ENCODE data around the gene RNF141. TPM values are rescaled to one million over a fixed set of nuclear protein-coding genes. Genes with fewer than 3 reads are reported as not detected.

The RNF141 gene
- total and polyA plus RNA-seq, 2 of the 13 experiments (the other 11 are each of a cell fraction or from before 2014, with no cell fraction given): 9.3 to 22.4 TPM

DNA sequence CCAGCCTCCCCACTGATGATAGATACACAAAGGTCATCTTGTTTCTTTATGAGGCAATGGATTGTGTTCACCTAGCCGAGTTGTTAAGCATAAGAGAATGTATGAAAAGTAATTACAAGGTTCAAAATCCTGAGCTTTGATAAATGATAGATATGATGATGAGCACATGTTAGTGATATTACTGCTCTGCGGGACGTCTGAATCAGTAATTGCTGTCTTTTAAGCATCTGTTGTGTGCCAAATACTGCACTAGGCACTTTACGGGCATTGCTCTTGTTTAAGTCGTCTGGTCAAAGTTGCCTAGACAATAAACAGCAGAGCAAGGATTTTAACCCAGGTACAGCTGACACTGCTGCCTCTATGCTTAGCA, 559 bp upstream of the RNF141 start:
- peak overlapping the region; percentile 85 for H3K4me2 ChIP-seq (ENCODE audit: low read depth, low read length)
- no peak overlapping the region for H3K9ac ChIP-seq (ENCODE audit: insufficient read depth, low read depth, low read length)
- peak overlapping the region; percentile 48 to 93 (median 83); a peak in 5 of 6 replicates for H3K4me3 ChIP-seq (replicated peaks in 1 of 3; ENCODE audit: insufficient read depth in 1 of 3, low read depth in 2 of 3, low read length in 3 of 3)
- BruUV-seq (replicated peaks): no TSS peak
- CTCF ChIA-PET (ENCODE audit: low intra/inter-chr PET ratio, low total read pairs): no interaction called here
- WGBS (ENCODE audit: low lambda C conversion rate): 39% methylated on average over 4 of the region's 5 CpGs
- H3K36me3 ChIP-seq (replicated peaks in 1 of 2; ENCODE audit: control insufficient read depth in 1 of 2, insufficient read depth in 2 of 2, low read length in 2 of 2): no peaks in the 10 kb centered on the region
- intact Hi-C loops (cut with micrococcal nuclease; ENCODE audit: unreplicated experiment): no loop called here
- peaks cover 18% of the 10 kb centered on the region for H3K4me1 ChIP-seq (ENCODE audit: insufficient read depth, low read length)
- no peaks in the 10 kb centered on the region; a peak in 1 of 5 replicates for H3K27me3 ChIP-seq (ENCODE audit: control insufficient read depth in 1 of 2, insufficient read depth in 2 of 2, low read length in 2 of 2)
- H3K27ac ChIP-seq (ENCODE audit: extremely low read length, insufficient read depth, low read length): no peak overlapping the region
- POLR2A ChIA-PET: interaction anchor here (0.9 to 1.5 kb wide), 4 partner anchors 9 to 210 kb away, joined by 3 to 6 read pairs (median 4); partner anchors contain the start of gene CTR9
- DNase-seq (ENCODE audit: low spot score) (no peak), FAIRE-seq (no peak), ATAC-seq (no peak)
- H2AFZ ChIP-seq (ENCODE audit: low read length): peak overlapping the region; percentile 66
- in situ Hi-C loops (cut with HindIII; ENCODE audit: extremely low pct_ligation_motif_present, low pct_unique_long_range_greater_than_20kb): no loop called here
- H3K9me3 ChIP-seq (ENCODE audit: low read length): no peaks in the 10 kb centered on the region
- H3K79me2 ChIP-seq (ENCODE audit: insufficient read depth, low read length): no peaks in the 10 kb centered on the region
- no peaks in the 10 kb centered on the region for H4K20me1 ChIP-seq (ENCODE audit: insufficient read depth, low read length)
- no peak for TF ChIP-seq ZNF136 (CRISPR knock-in tag; IDR thresholded peaks at IDR 0.05; ENCODE audit: low read depth)
- TF ChIP-seq HMG20A (CRISPR knock-in tag; IDR thresholded peaks at IDR 0.05; ENCODE audit: borderline replicate concordance): no peak
- TF ChIP-seq PAXIP1 (CRISPR knock-in tag; conservative IDR thresholded peaks at IDR 0.05): no peak
- TF ChIP-seq, protein P1, sequence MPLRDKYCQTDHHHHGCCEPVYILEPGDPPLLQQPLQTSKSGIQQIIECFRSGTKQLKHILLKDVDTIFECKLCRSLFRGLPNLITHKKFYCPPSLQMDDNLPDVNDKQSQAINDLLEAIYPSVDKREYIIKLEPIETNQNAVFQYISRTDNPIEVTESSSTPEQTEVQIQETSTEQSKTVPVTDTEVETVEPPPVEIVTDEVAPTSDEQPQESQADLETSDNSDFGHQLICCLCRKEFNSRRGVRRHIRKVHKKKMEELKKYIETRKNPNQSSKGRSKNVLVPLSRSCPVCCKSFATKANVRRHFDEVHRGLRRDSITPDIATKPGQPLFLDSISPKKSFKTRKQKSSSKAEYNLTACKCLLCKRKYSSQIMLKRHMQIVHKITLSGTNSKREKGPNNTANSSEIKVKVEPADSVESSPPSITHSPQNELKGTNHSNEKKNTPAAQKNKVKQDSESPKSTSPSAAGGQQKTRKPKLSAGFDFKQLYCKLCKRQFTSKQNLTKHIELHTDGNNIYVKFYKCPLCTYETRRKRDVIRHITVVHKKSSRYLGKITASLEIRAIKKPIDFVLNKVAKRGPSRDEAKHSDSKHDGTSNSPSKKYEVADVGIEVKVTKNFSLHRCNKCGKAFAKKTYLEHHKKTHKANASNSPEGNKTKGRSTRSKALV (CRISPR knock-in tag; IDR thresholded peaks at IDR 0.05): no peak
- TF ChIP-seq ZNF563 (CRISPR knock-in tag; IDR thresholded peaks at IDR 0.05): no peak
- no peak for TF ChIP-seq ZNF552 (CRISPR knock-in tag; IDR thresholded peaks at IDR 0.05; ENCODE audit: borderline replicate concordance)
- no peak for TF ChIP-seq KLF11 (CRISPR knock-in tag; IDR thresholded peaks at IDR 0.05)
- no peak for TF ChIP-seq ZNF275 (CRISPR knock-in tag; IDR thresholded peaks at IDR 0.05; ENCODE audit: borderline replicate concordance)
- TF ChIP-seq, protein P2, sequence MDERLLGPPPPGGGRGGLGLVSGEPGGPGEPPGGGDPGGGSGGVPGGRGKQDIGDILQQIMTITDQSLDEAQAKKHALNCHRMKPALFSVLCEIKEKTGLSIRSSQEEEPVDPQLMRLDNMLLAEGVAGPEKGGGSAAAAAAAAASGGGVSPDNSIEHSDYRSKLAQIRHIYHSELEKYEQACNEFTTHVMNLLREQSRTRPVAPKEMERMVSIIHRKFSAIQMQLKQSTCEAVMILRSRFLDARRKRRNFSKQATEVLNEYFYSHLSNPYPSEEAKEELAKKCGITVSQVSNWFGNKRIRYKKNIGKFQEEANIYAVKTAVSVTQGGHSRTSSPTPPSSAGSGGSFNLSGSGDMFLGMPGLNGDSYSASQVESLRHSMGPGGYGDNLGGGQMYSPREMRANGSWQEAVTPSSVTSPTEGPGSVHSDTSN (CRISPR knock-in tag; IDR thresholded peaks at IDR 0.05): no peak
- TF ChIP-seq ZNF382 (CRISPR knock-in tag; IDR thresholded peaks at IDR 0.05; ENCODE audit: borderline replicate concordance): no peak
- no peak for TF ChIP-seq HCFC1 (IDR thresholded peaks at IDR 0.05; ENCODE audit: low read depth, low read length)
- no peak for TF ChIP-seq WIZ (CRISPR knock-in tag; IDR thresholded peaks at IDR 0.05)
- no peak for TF ChIP-seq ZNF878 (CRISPR knock-in tag; IDR thresholded peaks at IDR 0.05)
- TF ChIP-seq, protein P3, sequence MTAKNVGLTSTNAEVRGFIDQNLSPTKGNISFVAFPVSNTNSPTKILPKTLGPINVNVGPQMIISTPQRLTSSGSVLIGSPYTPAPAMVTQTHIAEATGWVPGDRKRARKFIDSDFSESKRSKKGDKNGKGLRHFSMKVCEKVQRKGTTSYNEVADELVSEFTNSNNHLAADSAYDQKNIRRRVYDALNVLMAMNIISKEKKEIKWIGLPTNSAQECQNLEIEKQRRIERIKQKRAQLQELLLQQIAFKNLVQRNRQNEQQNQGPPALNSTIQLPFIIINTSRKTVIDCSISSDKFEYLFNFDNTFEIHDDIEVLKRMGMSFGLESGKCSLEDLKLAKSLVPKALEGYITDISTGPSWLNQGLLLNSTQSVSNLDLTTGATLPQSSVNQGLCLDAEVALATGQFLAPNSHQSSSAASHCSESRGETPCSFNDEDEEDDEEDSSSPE (CRISPR knock-in tag; IDR thresholded peaks at IDR 0.05): no peak
- no peak for TF ChIP-seq ZNF746 (CRISPR knock-in tag; IDR thresholded peaks at IDR 0.05)
- TF ChIP-seq ELF4 (CRISPR knock-in tag; IDR thresholded peaks at IDR 0.05; ENCODE audit: borderline replicate concordance): no peak
- no peak for TF ChIP-seq BRD4 (CRISPR knock-in tag; IDR thresholded peaks at IDR 0.05)
